Stimulated activated CD8-positive, alpha-beta memory T cell treated with anti-CD3 and anti-CD28 coated beads, Interleukin-15, amount 100 ng/mL, for 1 hour (primary cell): ENCODE data around the gene KRT7.

Experiments
- DNase-seq: peaks from one replicate; pipeline ENCODE4 v3.0.0-alpha.2; 2020; ENCODE audit warnings: low read depth

KRT7 gene

GRCh38 chr12:52199294-52199919 is 33.6 kb upstream of the KRT7 start:
- no peak for DNase-seq

- no peak for DNase-seq
Measured at GRCh38 chr12:52200086-52200780, 32.8 kb upstream of the KRT7 start.

- DNase-seq = no peak
Measured at GRCh38 chr12:52200781-52201450, 32.1 kb upstream of the KRT7 start.

GRCh38 chr12:52201451-52201839 is 31.6 kb upstream of the KRT7 start:
- no peak for DNase-seq

GRCh38 chr12:52202361-52203078 is 30.5 kb upstream of the KRT7 start:
- no peak for DNase-seq

- DNase-seq = no peak
Measured at GRCh38 chr12:52203079-52203921, 29.7 kb upstream of the KRT7 start.

GRCh38 chr12:52204095-52204930 is 28.7 kb upstream of the KRT7 start:
- DNase-seq = no peak

- no peak for DNase-seq
Measured at GRCh38 chr12:52204931-52205505, 28.0 kb upstream of the KRT7 start.

GRCh38 chr12:52205612-52206303 is 27.3 kb upstream of the KRT7 start:
- DNase-seq = no peak

GRCh38 chr12:52206304-52207040 is 26.6 kb upstream of the KRT7 start:
- DNase-seq = no peak

- DNase-seq = no peak
Measured at GRCh38 chr12:52207106-52207505, 25.9 kb upstream of the KRT7 start.

- no peak for DNase-seq
Measured at GRCh38 chr12:52207895-52208294, 25.1 kb upstream of the KRT7 start.

- DNase-seq = no peak
Measured at GRCh38 chr12:52208424-52209165, 24.4 kb upstream of the KRT7 start.

GRCh38 chr12:52209321-52209720 is 23.7 kb upstream of the KRT7 start:
- no peak for DNase-seq

GRCh38 chr12:52210186-52210924 is 22.7 kb upstream of the KRT7 start:
- no peak for DNase-seq

- no peak for DNase-seq
Measured at GRCh38 chr12:52210925-52211650, 22.0 kb upstream of the KRT7 start.
